Endothelial cell of coronary artery (primary cell): ENCODE results near the gene OR2D3. TPM values are rescaled to one million over a fixed set of nuclear protein-coding genes. Genes with fewer than 3 reads are reported as not detected.

Experiments
- total RNA-seq: library from RNA; depleted of rRNA; stranded (reverse); fragments of >200 nt; gene quantifications from 2 replicates; pipeline ENCODE4 v1.2.3, GENCODE V29; 2014

OR2D3 gene
- not detected in 2 replicates for total RNA-seq

GRCh38 chr11:6920702-6921101, at the start of gene OR2D3:
Gene OR2D3 (plus strand): TSS chr11:6921002. CDS start chr11:6921002, 0 bp downstream.

GRCh38 chr11:6876325-6876724, 44.5 kb upstream of the OR2D3 start, which contains the start of gene OR10A4:
Gene OR10A4 (plus strand): TSS chr11:6876625. CDS start chr11:6876648, 23 bp downstream.

GRCh38 chr11:6892400-6892799, 28.4 kb upstream of the OR2D3 start, which contains the start of gene OR2D2:
Gene OR2D2 (minus strand): TSS chr11:6892500. CDS start chr11:6892500, 0 bp downstream.

GRCh38 chr11:6926208-6927029, 5.6 kb downstream of the OR2D3 start, which contains the start of gene ZNF215:
Gene ZNF215 (plus strand): TSS chr11:6926426. CDS start chr11:6932273, 5,847 bp downstream.

Other genes with a start within 250 kb of the OR2D3 start
- gene MRPL17, start 237.7 kb upstream of the OR2D3 start, total RNA-seq = 91.3 and 121 TPM in 2 replicates
- 0.09 and 0.18 TPM in 2 replicates for gene OR2AG2, start 149.0 kb upstream of the OR2D3 start, total RNA-seq
- gene OR2AG1, start 138.0 kb upstream of the OR2D3 start, total RNA-seq = not detected in 2 replicates
- 0.27 and 0.38 TPM in 2 replicates for gene OR6A2, start 121.3 kb upstream of the OR2D3 start, total RNA-seq
- not detected in 2 replicates for gene OR10A5, start 75.3 kb upstream of the OR2D3 start, total RNA-seq
- not detected in 2 replicates for gene OR10A2, start 57.9 kb upstream of the OR2D3 start, total RNA-seq
- not detected in 2 replicates for gene OR10A4, start 44.4 kb upstream of the OR2D3 start, total RNA-seq
- 0.47 and 0.54 TPM in 2 replicates for gene OR2D2, start 28.5 kb upstream of the OR2D3 start, total RNA-seq
- 5.2 and 5.4 TPM in 2 replicates for gene ZNF215, start 5.4 kb downstream of the OR2D3 start, total RNA-seq
- gene ZNF214, start 99.3 kb downstream of the OR2D3 start, total RNA-seq = 3.5 and 6.1 TPM in 2 replicates
- gene NLRP14, start 99.5 kb downstream of the OR2D3 start, total RNA-seq = 0.09 and 0.45 TPM in 2 replicates
- gene RBMXL2, start 168.0 kb downstream of the OR2D3 start, total RNA-seq = 0.18 TPM in 1 of 2 replicates, not detected in the other